H1 (cell line): ENCODE measurements around the gene BRIP1. TPM values are rescaled to one million over a fixed set of nuclear protein-coding genes. Genes with fewer than 3 reads are reported as not detected.

Experiments
- CTCF ChIA-PET: fragments of 300-600 bp; sonication (Branson Sonifier 250); formaldehyde crosslinking; loops from one replicate; lab custom pipeline; 2021; ENCODE audit not compliant: partially characterized antibody; lab: Charles Lee
- POLR2A ChIA-PET: fragments of 300-600 bp; sonication (Branson Sonifier 250); formaldehyde crosslinking; loops from one replicate; lab custom pipeline; 2021; ENCODE audit warnings: inconsistent platforms; ENCODE audit not compliant: partially characterized antibody; lab: Charles Lee
- DNase-seq, 2 experiments: peaks; one replicate each; pipeline versions ENCODE4 v3.0.0 to v3.0.0-alpha.2; 2010 to 2022; ENCODE audit warnings: low spot score in 2 of 2, low read depth in 1 of 2, mixed read lengths in 1 of 2
- FAIRE-seq: peaks from 2 replicates; lab custom pipeline; 2011; peaks lifted over from hg19 to GRCh38; lab: Jason Lieb, UNC
- H2AFZ ChIP-seq: 2 replicates; pipeline ENCODE4 v1.8.1; 2012; ENCODE audit warnings: low read length, inconsistent platforms
- H2AK5ac ChIP-seq: 2 replicates; pipeline ENCODE4 v1.6.1; 2013; ENCODE audit warnings: low read depth, low read length
- H2BK120ac ChIP-seq: replicated peaks from 2 replicates; pipeline ENCODE3; 2013; ENCODE audit warnings: low read depth, low read length, inconsistent platforms
- H2BK12ac ChIP-seq: 2 replicates; pipeline ENCODE4 v1.6.1; 2013; ENCODE audit warnings: low read depth, low read length
- H2BK15ac ChIP-seq: 2 replicates; pipeline ENCODE4 v1.6.1; 2013; ENCODE audit warnings: low read length
- H2BK20ac ChIP-seq: 2 replicates; pipeline ENCODE4 v1.6.1; 2013; ENCODE audit warnings: low read length
- H2BK5ac ChIP-seq: 2 replicates; pipeline ENCODE4 v1.6.1; 2013; ENCODE audit warnings: low read depth, low read length
- H3K14ac ChIP-seq: 2 replicates; pipeline ENCODE4 v1.6.1; 2013; ENCODE audit warnings: inconsistent platforms; ENCODE audit not compliant: insufficient read length
- H3K18ac ChIP-seq: 2 replicates; pipeline ENCODE4 v1.6.1; 2013; ENCODE audit warnings: low read length; ENCODE audit errors: extremely low read depth
- H3K23ac ChIP-seq: 2 replicates; pipeline ENCODE4 v1.6.1; 2013; ENCODE audit warnings: inconsistent platforms; ENCODE audit not compliant: insufficient read length
- H3K23me2 ChIP-seq: 2 replicates; pipeline ENCODE4 v1.6.1; 2013; ENCODE audit warnings: low read depth, low read length
- H3K27ac ChIP-seq: 2 replicates; pipeline ENCODE4 v1.6.1; 2011; ENCODE audit warnings: low read depth, low read length, inconsistent platforms
- H3K27me3 ChIP-seq, 4 experiments: replicated peaks in 1 of 4; 1 replicate in 1 of 4; 2 replicates in 3 of 4; pipeline versions ENCODE4 v1.6.1 to v1.8.1; 2011 to 2013; ENCODE audit warnings: low read length in 3 of 4, mild to moderate bottlenecking in 3 of 4, inconsistent platforms in 2 of 4, mixed read lengths in 2 of 4, moderate library complexity in 1 of 4; ENCODE audit not compliant: control insufficient read depth in 3 of 4, insufficient read depth in 3 of 4; ENCODE audit errors: extremely low read depth in 1 of 4
- H3K36me3 ChIP-seq, 4 experiments: 2 replicates each; pipeline versions ENCODE4 v1.6.1 to v1.8.1; 2011 to 2013; ENCODE audit warnings: mild to moderate bottlenecking in 4 of 4, low read length in 3 of 4, moderate library complexity in 2 of 4, control low read depth in 1 of 4, inconsistent platforms in 1 of 4; ENCODE audit not compliant: insufficient read depth in 4 of 4, control insufficient read depth in 2 of 4
- H3K4ac ChIP-seq: replicated peaks from 2 replicates; pipeline ENCODE3; 2013; ENCODE audit warnings: low read length, low read depth, mixed read lengths, inconsistent platforms; ENCODE audit not compliant: insufficient read length
- H3K4me1 ChIP-seq, 4 experiments: replicated peaks in 1 of 4; 1 replicate in 1 of 4; 2 replicates in 3 of 4; pipeline versions ENCODE4 v1.6.1 to v1.8.1; 2011 to 2013; ENCODE audit warnings: low read length in 3 of 4, inconsistent platforms in 2 of 4, mixed read lengths in 1 of 4; ENCODE audit not compliant: insufficient read depth in 4 of 4, control insufficient read depth in 3 of 4
- H3K4me2 ChIP-seq, 2 experiments: 2 replicates each; pipeline versions ENCODE4 v1.6.1 to v1.8.1; 2011 to 2013; ENCODE audit warnings: low read depth in 2 of 2, low read length in 2 of 2, control low read depth in 1 of 2, inconsistent platforms in 1 of 2, mild to moderate bottlenecking in 1 of 2; ENCODE audit not compliant: insufficient read depth in 1 of 2
- H3K4me3 ChIP-seq, 4 experiments: fragments of 200-600, 300-600 bp in 1 of 4; sonication (generic), shearing (Covaris generic), sonication (Bioruptor Twin) in 1 of 4; 2 replicates each; pipeline versions ENCODE4 v1.5.1 to v1.8.1; 2011 to 2016; ENCODE audit warnings: low read length in 4 of 4, low read depth in 3 of 4, control low read depth in 2 of 4, inconsistent platforms in 2 of 4, mild to moderate bottlenecking in 2 of 4, mixed read lengths in 1 of 4, moderate library complexity in 1 of 4; ENCODE audit not compliant: insufficient read depth in 2 of 4; ENCODE audit errors: extremely low read depth in 1 of 4
- H3K56ac ChIP-seq: replicated peaks from 2 replicates; pipeline ENCODE3; 2013; ENCODE audit warnings: low read depth, mild to moderate bottlenecking, mixed read lengths, low read length, inconsistent platforms; ENCODE audit not compliant: insufficient read length
- H3K79me1 ChIP-seq: 2 replicates; pipeline ENCODE4 v1.6.1; 2013; ENCODE audit warnings: low read depth, low read length, control low read depth
- H3K79me2 ChIP-seq, 2 experiments: 2 replicates each; pipeline versions ENCODE4 v1.6.1 to v1.8.1; 2012 to 2013; ENCODE audit warnings: low read length in 2 of 2, mild to moderate bottlenecking in 2 of 2, inconsistent platforms in 1 of 2; ENCODE audit not compliant: insufficient read depth in 2 of 2, control insufficient read depth in 1 of 2
- H3K9ac ChIP-seq, 4 experiments: replicated peaks in 1 of 4; 1 replicate in 1 of 4; 2 replicates in 3 of 4; pipeline versions ENCODE4 v1.6.1 to v1.8.1; 2011 to 2013; ENCODE audit warnings: low read depth in 3 of 4, low read length in 3 of 4, control low read depth in 2 of 4, mild to moderate bottlenecking in 2 of 4, moderate library complexity in 2 of 4, inconsistent platforms in 1 of 4; ENCODE audit errors: extremely low read depth in 1 of 4
- H3K9me3 ChIP-seq, 2 experiments: 2 replicates each; pipeline versions ENCODE4 v1.6.1 to v1.8.1; 2012 to 2013; ENCODE audit warnings: mild to moderate bottlenecking in 2 of 2, moderate library complexity in 2 of 2, control low read depth in 1 of 2, inconsistent platforms in 1 of 2, low read depth in 1 of 2, low read length in 1 of 2, mixed read lengths in 1 of 2; ENCODE audit not compliant: insufficient read depth in 2 of 2
- H4K20me1 ChIP-seq, 2 experiments: replicated peaks in 1 of 2; 2 replicates each; pipeline versions ENCODE3 to v1.8.1; 2011 to 2013; ENCODE audit warnings: inconsistent platforms in 2 of 2, low read length in 2 of 2, mild to moderate bottlenecking in 1 of 2; ENCODE audit not compliant: insufficient read depth in 2 of 2, control insufficient read depth in 1 of 2
- H4K5ac ChIP-seq: 2 replicates; pipeline ENCODE4 v1.6.1; 2013; ENCODE audit warnings: low read length, low read depth, mixed read lengths, inconsistent platforms; ENCODE audit not compliant: insufficient read length
- H4K8ac ChIP-seq: 2 replicates; pipeline ENCODE4 v1.8.0; 2013; ENCODE audit warnings: mild to moderate bottlenecking, moderate library complexity, low read length, inconsistent platforms; ENCODE audit not compliant: insufficient read depth; ENCODE audit errors: extremely low read depth
- H4K91ac ChIP-seq: replicated peaks from 2 replicates; pipeline ENCODE3; 2013; ENCODE audit warnings: low read length, mixed read lengths, inconsistent platforms; ENCODE audit not compliant: insufficient read length
- BACH1 ChIP-seq: IDR thresholded peaks from 2 replicates; pipeline ENCODE4 v1.6.1; 2012; ENCODE audit warnings: low read length, improper control_type of control experiment
- BCL11A ChIP-seq, 2 experiments: IDR thresholded peaks; one replicate each; pipeline ENCODE4 v1.6.1; 2011; ENCODE audit warnings: low read depth in 2 of 2, low read length in 2 of 2, mild to moderate bottlenecking in 2 of 2
- BRCA1 ChIP-seq: IDR thresholded peaks from 2 replicates; pipeline ENCODE4 v1.6.1; 2012; ENCODE audit warnings: low read depth, low read length, improper control_type of control experiment
- EZH2 ChIP-seq: fragments of 200-600 bp; sonication (generic); IDR thresholded peaks from 2 replicates; pipeline ENCODE4 v1.7.1; 2012; ENCODE audit warnings: low read depth, mild to moderate bottlenecking, moderate library complexity, low read length, inconsistent platforms; ENCODE audit not compliant: severe bottlenecking
- FOSL1 ChIP-seq: IDR thresholded peaks from 2 replicates; pipeline ENCODE4 v1.6.1; 2011; ENCODE audit warnings: mild to moderate bottlenecking, low read depth, low read length, moderate library complexity; ENCODE audit not compliant: insufficient read depth
- MAFK ChIP-seq: IDR thresholded peaks from 2 replicates; pipeline ENCODE4 v1.6.1; 2012; ENCODE audit warnings: low read depth, mild to moderate bottlenecking, improper control_type of control experiment, low read length
- NRF1 ChIP-seq: IDR thresholded peaks from 2 replicates; pipeline ENCODE4 v1.6.1; 2011; ENCODE audit warnings: mild to moderate bottlenecking, low read depth, low read length, improper control_type of control experiment
- POLR2A ChIP-seq, 2 experiments: IDR thresholded peaks; 1 replicate in 1 of 2; 2 replicates in 1 of 2; pipeline ENCODE4 v1.6.1; 2011; ENCODE audit warnings: low read depth in 2 of 2, low read length in 2 of 2, mild to moderate bottlenecking in 2 of 2; ENCODE audit errors: control extremely low read depth in 1 of 2
- RBBP5 ChIP-seq: IDR thresholded peaks from 2 replicates; pipeline ENCODE4 v1.7.1; 2012; ENCODE audit warnings: low read depth, mild to moderate bottlenecking, inconsistent platforms, low read length, moderate library complexity, borderline replicate concordance
- RFX5 ChIP-seq: IDR thresholded peaks from 2 replicates; pipeline ENCODE4 v1.6.1; 2011; ENCODE audit warnings: low read depth, low read length, improper control_type of control experiment, borderline replicate concordance
- SIRT6 ChIP-seq: IDR thresholded peaks from one replicate; pipeline ENCODE4 v1.7.1; 2012; ENCODE audit warnings: low read length, inconsistent platforms
- SP1 ChIP-seq: IDR thresholded peaks from 2 replicates; pipeline ENCODE4 v1.6.1; 2011; ENCODE audit warnings: low read depth, low read length
- TAF1 ChIP-seq: IDR thresholded peaks from 2 replicates; pipeline ENCODE4 v1.6.1; 2011; ENCODE audit warnings: mild to moderate bottlenecking, low read depth, low read length
- TBP ChIP-seq: IDR thresholded peaks from 2 replicates; pipeline ENCODE4 v1.6.1; 2011; ENCODE audit warnings: low read depth, low read length, improper control_type of control experiment
- WGBS, 2 experiments: shearing (Covaris generic) in 1 of 2; methylation state at CpG; one replicate each; pipeline versions ENCODE4 v1.1.6 to v1.1.7; 2013 to 2015; ENCODE audit warnings: low lambda C conversion rate in 2 of 2, mixed read lengths in 2 of 2, inconsistent platforms in 1 of 2, low coverage in 1 of 2, missing lambda C conversion rate in 1 of 2; ENCODE audit not compliant: insufficient replicate concordance in 2 of 2, insufficient coverage in 1 of 2, insufficient read length in 1 of 2; ENCODE audit errors: extremely low coverage in 1 of 2, missing lambda C conversion rate in 1 of 2; 5-methylcytosine and 5-hydroxymethylcytosine counted together
- polyA plus RNA-seq, 7 experiments: library from polyadenylated mRNA; depleted of rRNA in 3 of 7; stranded (reverse) in 5 of 7; unstranded in 2 of 7; fragments of >200 nt in 5 of 7; fragments of 200-250 nt in 2 of 7; gene quantifications; 1 replicate in 5 of 7; 2 replicates in 1 of 7; 4 replicates in 1 of 7; pipeline versions ENCODE4 v1.2.1 to v1.2.3, GENCODE V29; 2011 to 2013; ENCODE audit warnings: missing spikeins in 2 of 7, mixed read lengths in 2 of 7
- total RNA-seq: library from RNA; stranded (reverse); fragmentation: NEBNext Ultra II Directional; extraction: Animal tissue kit (Norgen Biotek cat#: 25700); gene quantifications from 2 replicates; pipeline ENCODE4 v1.2.1, GENCODE V29; 2021

Gene BRIP1
- total and polyA plus RNA-seq, 2 of the 8 experiments (the other 6 are each of a cell fraction or from before 2014, with no cell fraction given): 5.8 to 19.2 TPM

GRCh38 chr17:61783120-61783519 is 80.2 kb downstream of the BRIP1 start:
- DNase-seq (no peak), FAIRE-seq (no peak)
- POLR2A ChIA-PET: no interaction called here
- WGBS, 2 experiments: 95% methylated on average over 1 of the region's 1 CpG; no CpG with 5 or more reads in 1 of the 2 experiments
- H3K9me3 ChIP-seq: no peaks in the 10 kb centered on the region
- H2AK5ac ChIP-seq: no peak overlapping the region
- H2BK20ac ChIP-seq: no peak overlapping the region
- H3K14ac ChIP-seq: no peak overlapping the region
- no peak overlapping the region for H3K4me3 ChIP-seq
- TF ChIP-seq RFX5 (no peak), NRF1 (no peak), BACH1 (no peak), TAF1 (no peak), RBBP5 (no peak), TBP (no peak), MAFK (no peak), POLR2A (IDR thresholded peaks at IDR 0.05; ENCODE audit: control extremely low read depth in 1 of 2, low read depth in 2 of 2, low read length in 2 of 2) (no peak), BRCA1 (no peak), EZH2 (no peak), BCL11A (IDR thresholded peaks at IDR 0.05; ENCODE audit: low read depth in 2 of 2, low read length in 2 of 2) (no peak), SIRT6 (no peak), FOSL1 (no peak), SP1 (no peak)
- no peak overlapping the region for H2BK12ac ChIP-seq
- H3K79me2 ChIP-seq: no peaks in the 10 kb centered on the region
- H3K27ac ChIP-seq: no peak overlapping the region
- no peak overlapping the region for H3K4ac ChIP-seq
- no peaks in the 10 kb centered on the region for H3K79me1 ChIP-seq
- no peaks in the 10 kb centered on the region for H3K27me3 ChIP-seq
- H2AFZ ChIP-seq: no peak overlapping the region
- CTCF ChIA-PET: no interaction called here
- no peak overlapping the region for H2BK15ac ChIP-seq
- no peak overlapping the region for H3K23ac ChIP-seq
- H3K4me1 ChIP-seq: no peaks in the 10 kb centered on the region
- no peak overlapping the region for H4K91ac ChIP-seq
- no peak overlapping the region for H4K5ac ChIP-seq
- no peaks in the 10 kb centered on the region for H4K20me1 ChIP-seq
- H2BK5ac ChIP-seq: no peak overlapping the region
- H3K9ac ChIP-seq: no peak overlapping the region
- H4K8ac ChIP-seq: no peak overlapping the region
- peaks cover 0 to 3% (median 0%) of the 10 kb centered on the region in 4 experiments; a peak in 3 of 8 replicates for H3K36me3 ChIP-seq
- no peak overlapping the region for H3K4me2 ChIP-seq
- H3K18ac ChIP-seq: no peak overlapping the region
- H3K56ac ChIP-seq: no peak overlapping the region
- no peak overlapping the region for H2BK120ac ChIP-seq
- no peaks in the 10 kb centered on the region for H3K23me2 ChIP-seq
